Ishikawa (cell line): ENCODE data around the gene CCDC183.

ENCODE experiments used
- CREB1 ChIP-seq: IDR thresholded peaks from 2 replicates; pipeline ENCODE4 v1.6.1; 2012; ENCODE audit warnings: low read depth
- EGR1 ChIP-seq: IDR thresholded peaks from 2 replicates; pipeline ENCODE4 v1.6.1; 2012
- EP300 ChIP-seq: IDR thresholded peaks from 2 replicates; pipeline ENCODE4 v1.6.1; 2012; ENCODE audit warnings: borderline replicate concordance
- NFIC ChIP-seq: IDR thresholded peaks from 2 replicates; pipeline ENCODE4 v1.6.1; 2012
- RAD21 ChIP-seq: IDR thresholded peaks from 2 replicates; pipeline ENCODE4 v1.6.1; 2012; ENCODE audit warnings: low read depth
- USF1 ChIP-seq: IDR thresholded peaks from 2 replicates; pipeline ENCODE4 v1.6.1; 2012
- YY1 ChIP-seq: IDR thresholded peaks from 2 replicates; pipeline ENCODE4 v1.6.1; 2012; ENCODE audit warnings: low read depth

- TF ChIP-seq USF1 (no peak), YY1 (no peak), NFIC (no peak), EP300 (no peak), RAD21 (no peak), EGR1 (no peak), CREB1 (no peak)
These were observed 13.7 kb upstream of the CCDC183 start for GRCh38 chr9:136782452-136782851.
